HepG2 (cell line): ENCODE data around the gene PTPRD. TPM values are rescaled to one million over a fixed set of nuclear protein-coding genes. Genes with fewer than 3 reads are reported as not detected.

Experiments
- ATAC-seq: fragments of 200-7000 bp; cut with Tn5 transposase; 3 replicates; pipeline ENCODE4 v1.9.1; 2020; ENCODE audit warnings: mild to moderate bottlenecking, moderate library complexity
- BruUV-seq: library from RNA; stranded (reverse); fragments of 400-500 nt; replicated peaks from 2 replicates; lab custom pipeline; 2021; lab: Mats Ljungman, UMichigan
- CTCF ChIA-PET: fragments of 300-600 bp; formaldehyde crosslinking; extraction: SDS; loops from one replicate; lab custom pipeline; 2021; ENCODE audit warnings: low total read pairs, inconsistent platforms, low intra/inter-chr PET ratio; lab: Yijun Ruan, JAX
- POLR2A ChIA-PET: fragments of 350-600 bp; sonication (Branson Sonifier 250); formaldehyde crosslinking; loops from one replicate; lab custom pipeline; 2020; ENCODE audit warnings: antibody characterized with exemption, inconsistent platforms; lab: Yijun Ruan, JAX
- DNase-seq: peaks from one replicate; pipeline ENCODE4 v3.0.0-alpha.2; 2015; ENCODE audit warnings: low spot score
- FAIRE-seq: peaks from 3 replicates; lab custom pipeline; 2011; peaks lifted over from hg19 to GRCh38; lab: Jason Lieb, UNC
- H2AFZ ChIP-seq: one replicate; pipeline ENCODE4 v1.6.1; 2011; ENCODE audit warnings: low read length, inconsistent platforms
- H3K27ac ChIP-seq: fragments of 300-600 bp; 3 replicates; pipeline ENCODE4 v1.8.0; 2011; ENCODE audit warnings: mixed run types, mild to moderate bottlenecking, mixed read lengths, low read length, inconsistent platforms; ENCODE audit not compliant: insufficient read depth; ENCODE audit errors: extremely low read length
- H3K27me3 ChIP-seq, 2 experiments: fragments of 200-600 bp in 1 of 2; 2 replicates in 1 of 2; 3 replicates in 1 of 2; pipeline versions ENCODE4 v1.6.0 to v1.8.0; 2011; ENCODE audit warnings: low read length in 2 of 2, mild to moderate bottlenecking in 2 of 2, moderate library complexity in 2 of 2, inconsistent platforms in 1 of 2; ENCODE audit not compliant: insufficient read depth in 2 of 2, control insufficient read depth in 1 of 2
- H3K36me3 ChIP-seq, 2 experiments: fragments of 200-600 bp in 1 of 2; replicated peaks in 1 of 2; 2 replicates in 1 of 2; 3 replicates in 1 of 2; pipeline versions ENCODE4 v1.5.1 to v1.8.0; 2011; ENCODE audit warnings: low read length in 2 of 2, inconsistent platforms in 1 of 2; ENCODE audit not compliant: insufficient read depth in 2 of 2, control insufficient read depth in 1 of 2
- H3K4me1 ChIP-seq: 2 replicates; pipeline ENCODE4 v1.5.1; 2012; ENCODE audit warnings: low read length, inconsistent platforms; ENCODE audit not compliant: insufficient read depth
- H3K4me2 ChIP-seq: 2 replicates; pipeline ENCODE4 v1.6.0; 2011; ENCODE audit warnings: low read depth, low read length, inconsistent platforms
- H3K4me3 ChIP-seq, 3 experiments: fragments of 200-600 bp in 1 of 3; sonication (generic), shearing (Covaris generic) in 1 of 3; replicated peaks in 1 of 3; 2 replicates each; pipeline ENCODE4 v1.5.1; 2011 to 2016; ENCODE audit warnings: low read length in 3 of 3, inconsistent platforms in 2 of 3, low read depth in 2 of 3, mild to moderate bottlenecking in 2 of 3, control low read depth in 1 of 3, mixed read lengths in 1 of 3; ENCODE audit not compliant: insufficient read depth in 1 of 3
- H3K79me2 ChIP-seq: one replicate; pipeline ENCODE4 v1.6.1; 2011; ENCODE audit warnings: low read length, inconsistent platforms; ENCODE audit not compliant: insufficient read depth
- H3K9ac ChIP-seq: 2 replicates; pipeline ENCODE4 v1.6.0; 2011; ENCODE audit warnings: mild to moderate bottlenecking, low read depth, low read length, inconsistent platforms; ENCODE audit not compliant: insufficient read depth
- H3K9me3 ChIP-seq: 2 replicates; pipeline ENCODE4 v1.5.1; 2012; ENCODE audit warnings: mild to moderate bottlenecking, low read length
- H4K20me1 ChIP-seq: 2 replicates; pipeline ENCODE4 v1.6.0; 2011; ENCODE audit warnings: inconsistent platforms, mild to moderate bottlenecking, low read length, moderate library complexity; ENCODE audit not compliant: insufficient read depth
- AKAP8 ChIP-seq: sonication (generic); formaldehyde crosslinking; IDR thresholded peaks from 2 replicates; pipeline ENCODE4 v1.5.1; 2020; ENCODE audit warnings: mild to moderate bottlenecking, missing genetic modification reagents
- ATF1 ChIP-seq: IDR thresholded peaks from 2 replicates; pipeline ENCODE4 v1.6.1; 2016; ENCODE audit warnings: mild to moderate bottlenecking, control low read depth
- CAMTA2 ChIP-seq: sonication (generic); formaldehyde crosslinking; IDR thresholded peaks from 2 replicates; pipeline ENCODE4 v1.4.0; 2020; ENCODE audit warnings: mild to moderate bottlenecking, missing genetic modification reagents, borderline replicate concordance
- CREB1 ChIP-seq, 2 experiments: fragments of 450-650 bp in 1 of 2; IDR thresholded peaks; 2 replicates each; pipeline ENCODE4 v1.6.1; 2016 to 2017; ENCODE audit warnings: control low read depth in 1 of 2, mild to moderate bottlenecking in 1 of 2, missing compliant biosample characterization in 1 of 2, missing genetic modification characterization in 1 of 2
- ELF3 ChIP-seq: IDR thresholded peaks from 2 replicates; pipeline ENCODE4 v1.6.1; 2016; ENCODE audit warnings: missing genetic modification reagents, missing compliant biosample characterization
- JUN ChIP-seq: sonication (generic); formaldehyde crosslinking; IDR thresholded peaks from 2 replicates; pipeline ENCODE4 v1.4.0; 2020; ENCODE audit warnings: mild to moderate bottlenecking, missing genetic modification reagents
- MATR3 ChIP-seq: sonication (generic); formaldehyde crosslinking; IDR thresholded peaks from 2 replicates; pipeline ENCODE4 v1.4.0; 2020; ENCODE audit warnings: missing genetic modification reagents
- MBD4 ChIP-seq: IDR thresholded peaks from 2 replicates; pipeline ENCODE4 v1.6.1; 2012; ENCODE audit warnings: low read length, inconsistent platforms, borderline replicate concordance
- PAF1 ChIP-seq: IDR thresholded peaks from 2 replicates; pipeline ENCODE4 v1.6.1; 2016; ENCODE audit warnings: missing genetic modification reagents, missing compliant biosample characterization
- RORA ChIP-seq: sonication (generic); formaldehyde crosslinking; IDR thresholded peaks from 2 replicates; pipeline ENCODE4 v1.5.0; 2020; ENCODE audit warnings: mild to moderate bottlenecking, missing genetic modification reagents, moderate library complexity
- SMAD3 ChIP-seq: sonication (generic); formaldehyde crosslinking; IDR thresholded peaks from 2 replicates; pipeline ENCODE4 v1.4.0; 2020; ENCODE audit warnings: missing genetic modification reagents
- SRY ChIP-seq: sonication (generic); formaldehyde crosslinking; IDR thresholded peaks from 2 replicates; pipeline ENCODE4 v1.8.0; 2022; ENCODE audit warnings: mild to moderate bottlenecking, missing genetic modification reagents
- TEAD2 ChIP-seq: sonication (generic); formaldehyde crosslinking; IDR thresholded peaks from 2 replicates; pipeline ENCODE4 v1.9.0; 2021; ENCODE audit warnings: missing genetic modification reagents
- THYN1 ChIP-seq: sonication (generic); formaldehyde crosslinking; IDR thresholded peaks from 2 replicates; pipeline ENCODE4 v1.8.1; 2023; ENCODE audit warnings: low read depth, mild to moderate bottlenecking, moderate library complexity, missing genetic modification reagents, borderline replicate concordance
- ZC3H13 ChIP-seq: sonication (generic); formaldehyde crosslinking; IDR thresholded peaks from 2 replicates; pipeline ENCODE4 v1.8.1; 2023; ENCODE audit warnings: mild to moderate bottlenecking, missing genetic modification reagents, moderate library complexity
- ZC3H4 ChIP-seq: sonication (generic); formaldehyde crosslinking; IDR thresholded peaks from 2 replicates; pipeline ENCODE4 v1.4.0; 2020; ENCODE audit warnings: missing genetic modification reagents, borderline replicate concordance
- ZNF225 ChIP-seq: sonication (generic); formaldehyde crosslinking; IDR thresholded peaks from 2 replicates; pipeline ENCODE4 v1.4.0; 2020; ENCODE audit warnings: mild to moderate bottlenecking, missing genetic modification reagents
- ZNF263 ChIP-seq: sonication (generic); formaldehyde crosslinking; IDR thresholded peaks from 2 replicates; pipeline ENCODE4 v1.4.0; 2020; ENCODE audit warnings: missing genetic modification reagents
- ZNF430 ChIP-seq: sonication (generic); formaldehyde crosslinking; IDR thresholded peaks from 2 replicates; pipeline ENCODE4 v1.9.0; 2021; ENCODE audit warnings: mild to moderate bottlenecking, missing genetic modification reagents
- ZNF567 ChIP-seq: sonication (generic); formaldehyde crosslinking; IDR thresholded peaks from 2 replicates; pipeline ENCODE4 v1.8.1; 2023; ENCODE audit warnings: mild to moderate bottlenecking, missing genetic modification reagents, borderline replicate concordance
- ZNF7 ChIP-seq: IDR thresholded peaks from 2 replicates; pipeline ENCODE4 v1.6.1; 2016; ENCODE audit warnings: missing biosample characterization, missing genetic modification reagents
- WGBS: methylation state at CpG from one replicate; pipeline ENCODE4 v1.1.6; 2017; ENCODE audit warnings: low lambda C conversion rate; 5-methylcytosine and 5-hydroxymethylcytosine counted together
- in situ Hi-C: cut with HindIII; loops from 2 replicates; pipeline ENCODE4 v1.10.0; 2017; ENCODE audit warnings: low pct_unique_long_range_greater_than_20kb; ENCODE audit not compliant: extremely low pct_ligation_motif_present
- intact Hi-C: fragments of 100-400 bp; cut with micrococcal nuclease; formaldehyde crosslinking; loops from one replicate; pipeline ENCODE4 v1.10.0; 2022; ENCODE audit not compliant: unreplicated experiment
- polyA plus RNA-seq, 8 experiments: library from polyadenylated mRNA; depleted of rRNA in 3 of 8; stranded (reverse) in 7 of 8; unstranded in 1 of 8; fragments of >200 nt; fragmentation: Illumina TruSeq in 4 of 8; extraction: Trizol in 4 of 8; gene quantifications; 2 replicates each; pipeline versions ENCODE4 v1.2.1 to v1.2.3, GENCODE V29; 2011 to 2016; ENCODE audit warnings: low read depth in 4 of 8, missing spikeins in 1 of 8, mixed read lengths in 1 of 8; ENCODE audit not compliant: insufficient read depth in 1 of 8
- total RNA-seq, 5 experiments: library from RNA; depleted of rRNA; stranded (reverse); fragments of >200 nt; fragmentation: Illumina TruSeq; extraction: Trizol; gene quantifications; 2 replicates each; pipeline ENCODE4 v1.2.3, GENCODE V29; 2016; ENCODE audit warnings: low read depth in 1 of 5

Gene PTPRD
- total and polyA plus RNA-seq, 2 of the 13 experiments (the other 11 are each of a cell fraction or from before 2014, with no cell fraction given) = 0.05 TPM; not detected in 1

GRCh38 chr9:8757881-8758280 is 1854.9 kb downstream of the PTPRD start:
- no peaks in the 10 kb centered on the region for H3K79me2 ChIP-seq
- in situ Hi-C loops (no loop called here), intact Hi-C loops (no loop called here)
- no peak overlapping the region for H3K4me2 ChIP-seq
- no peak overlapping the region for H3K4me3 ChIP-seq
- no peaks in the 10 kb centered on the region for H3K36me3 ChIP-seq
- TF ChIP-seq AKAP8 (no peak), SRY (CRISPR knock-in tag) (no peak), ZC3H13 (no peak)
- BruUV-seq = no TSS peak
- ChIA-PET CTCF (no interaction called here), POLR2A (no interaction called here)
- no peak overlapping the region for H3K9ac ChIP-seq
- H3K4me1 ChIP-seq = no peaks in the 10 kb centered on the region
- no peaks in the 10 kb centered on the region for H4K20me1 ChIP-seq
- no peak overlapping the region for H2AFZ ChIP-seq
- no peaks in the 10 kb centered on the region for H3K9me3 ChIP-seq
- no peak for FAIRE-seq
- WGBS = 5% methylated on average over 2 of the region's 2 CpGs
- no peak for ATAC-seq
- H3K27ac ChIP-seq = no peak overlapping the region
- no peaks in the 10 kb centered on the region for H3K27me3 ChIP-seq
- DNase-seq = no peak

GRCh38 chr9:8754751-8755150 is 1858.1 kb downstream of the PTPRD start:
- Histone ChIP-seq H3K27ac (no peak overlapping the region), H3K36me3 (no peaks in the 10 kb centered on the region), H4K20me1 (no peaks in the 10 kb centered on the region), H3K4me3 (no peak overlapping the region), H3K9me3 (no peaks in the 10 kb centered on the region), H3K79me2 (no peaks in the 10 kb centered on the region), H2AFZ (no peak overlapping the region), H3K4me1 (no peaks in the 10 kb centered on the region), H3K9ac (no peak overlapping the region), H3K4me2 (no peak overlapping the region), H3K27me3 (no peaks in the 10 kb centered on the region)
- CTCF ChIA-PET = no interaction called here
- no peak for FAIRE-seq
- in situ Hi-C loops = no loop called here
- TF ChIP-seq THYN1 (CRISPR knock-in tag) (no peak), RORA (CRISPR knock-in tag) (no peak), JUN (no peak), ZC3H4 (CRISPR knock-in tag) (no peak), ZNF7 (CRISPR knock-in tag) (no peak), MBD4 (no peak), ELF3 (no peak), ZNF263 (CRISPR knock-in tag) (no peak), ZNF430 (no peak), ZNF567 (CRISPR knock-in tag) (no peak), MATR3 (CRISPR knock-in tag) (no peak), ATF1 (CRISPR knock-in tag) (no peak), SMAD3 (CRISPR knock-in tag) (no peak), CAMTA2 (CRISPR knock-in tag) (no peak), PAF1 (no peak), CREB1 (IDR thresholded peaks at IDR 0.05) (no peak), CREB1 (CRISPR knock-in tag; IDR thresholded peaks at IDR 0.05) (no peak), TEAD2 (no peak), ZNF225 (no peak)
- DNase-seq = no peak
- intact Hi-C loops = no loop called here
- POLR2A ChIA-PET = no interaction called here
- no TSS peak for BruUV-seq
- no peak for ATAC-seq
- 0% methylated on average over 1 of the region's 1 CpG for WGBS
